Measurements from ENCODE around the gene PBX1. TPM values are rescaled to one million over a fixed set of nuclear protein-coding genes. Genes with fewer than 3 reads are reported as not detected.
A peak's percentile ranks its signal among the peaks of the same experiment; 100 is the strongest.

Gene PBX1
- total RNA-seq, 2 donors from 2014 or later: 33.3 to 37.4 TPM

DNA sequence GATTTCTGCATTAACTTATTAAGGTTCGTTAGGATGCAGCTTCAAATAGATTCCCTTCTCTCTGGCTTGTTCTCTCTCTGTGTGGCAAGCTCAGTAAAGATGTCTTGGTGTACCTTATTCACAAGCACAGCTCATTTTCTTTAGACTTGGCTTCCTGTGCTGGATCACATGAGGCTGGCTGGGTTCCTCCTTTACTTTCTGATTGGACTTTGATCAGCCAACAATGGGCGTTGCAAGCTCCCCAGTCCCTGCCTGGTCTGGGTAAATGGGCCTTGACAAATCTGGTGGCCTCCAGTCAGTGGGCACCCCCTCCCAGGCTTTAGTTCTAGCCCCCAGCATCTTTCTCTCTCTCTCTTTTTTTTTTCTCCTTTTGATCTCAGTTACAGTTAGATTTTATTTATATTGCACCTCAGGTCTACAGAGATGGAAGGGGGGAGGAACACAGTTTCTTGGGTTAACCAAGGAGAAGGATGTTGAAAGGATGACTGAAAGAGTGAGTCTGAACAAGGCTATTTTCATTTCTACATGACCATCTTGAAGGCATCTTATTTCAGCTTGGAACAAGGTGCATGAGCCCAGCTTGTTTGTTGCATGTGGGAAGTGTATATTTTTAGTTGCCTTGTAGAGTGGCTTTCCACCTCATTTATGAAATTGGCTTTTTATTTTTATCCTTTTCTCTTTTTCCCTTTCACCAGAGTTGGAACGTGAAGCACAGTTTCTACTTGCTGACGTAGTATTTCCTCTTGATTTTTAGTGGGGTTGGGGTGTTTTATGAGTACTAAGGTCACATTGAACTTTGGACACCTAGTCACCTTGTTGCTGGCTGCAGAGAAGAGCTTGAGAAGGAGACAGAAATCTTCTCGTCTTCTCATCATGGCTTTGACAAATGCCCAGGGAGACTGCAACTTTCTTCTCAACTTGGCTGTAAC, 77.1 kb downstream of the PBX1 start:
- Histone ChIP-seq H3K36me3 (no peaks in the 10 kb centered on the region), H3K27ac (peak overlapping the region in 1 of 2 donors; percentile 80), H3K9me3 (no peaks in the 10 kb centered on the region), H3K4me1 (peaks cover 0 to 89% of the 10 kb centered on the region in 2 donors), H3K27me3 (no peaks in the 10 kb centered on the region), H3K4me3 (no peak overlapping the region)
- no peak for DNase-seq (ENCODE audit: low spot score)
- TF ChIP-seq, protein P1, sequence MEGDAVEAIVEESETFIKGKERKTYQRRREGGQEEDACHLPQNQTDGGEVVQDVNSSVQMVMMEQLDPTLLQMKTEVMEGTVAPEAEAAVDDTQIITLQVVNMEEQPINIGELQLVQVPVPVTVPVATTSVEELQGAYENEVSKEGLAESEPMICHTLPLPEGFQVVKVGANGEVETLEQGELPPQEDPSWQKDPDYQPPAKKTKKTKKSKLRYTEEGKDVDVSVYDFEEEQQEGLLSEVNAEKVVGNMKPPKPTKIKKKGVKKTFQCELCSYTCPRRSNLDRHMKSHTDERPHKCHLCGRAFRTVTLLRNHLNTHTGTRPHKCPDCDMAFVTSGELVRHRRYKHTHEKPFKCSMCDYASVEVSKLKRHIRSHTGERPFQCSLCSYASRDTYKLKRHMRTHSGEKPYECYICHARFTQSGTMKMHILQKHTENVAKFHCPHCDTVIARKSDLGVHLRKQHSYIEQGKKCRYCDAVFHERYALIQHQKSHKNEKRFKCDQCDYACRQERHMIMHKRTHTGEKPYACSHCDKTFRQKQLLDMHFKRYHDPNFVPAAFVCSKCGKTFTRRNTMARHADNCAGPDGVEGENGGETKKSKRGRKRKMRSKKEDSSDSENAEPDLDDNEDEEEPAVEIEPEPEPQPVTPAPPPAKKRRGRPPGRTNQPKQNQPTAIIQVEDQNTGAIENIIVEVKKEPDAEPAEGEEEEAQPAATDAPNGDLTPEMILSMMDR (IDR thresholded peaks at IDR 0.05): no peak

DNA sequence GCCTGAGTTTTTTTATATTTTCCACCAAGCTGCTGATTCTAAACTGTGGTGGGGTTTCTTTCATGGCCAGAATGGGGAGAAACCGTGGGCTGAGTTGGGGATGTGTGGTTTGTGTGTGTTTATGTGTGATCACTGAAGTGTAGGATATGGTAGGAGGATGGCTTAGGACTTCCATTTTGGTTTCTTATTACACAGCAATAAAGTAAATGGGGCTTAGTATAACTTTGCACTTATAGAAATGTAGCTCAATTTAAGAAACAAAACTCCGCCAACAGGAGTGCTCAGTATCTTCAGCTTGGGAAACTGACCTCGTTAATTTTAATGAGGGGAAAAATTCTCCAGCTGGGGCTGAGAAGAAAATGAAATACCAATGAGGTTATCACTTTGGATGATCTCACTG, 77.8 kb downstream of the PBX1 start:
- Histone ChIP-seq H3K27ac (peak overlapping the region in 1 of 2 donors; percentile 80), H3K36me3 (no peaks in the 10 kb centered on the region), H3K4me1 (peaks cover 0 to 89% of the 10 kb centered on the region in 2 donors), H3K9me3 (no peaks in the 10 kb centered on the region), H3K27me3 (no peaks in the 10 kb centered on the region), H3K4me3 (no peak overlapping the region)
- TF ChIP-seq, protein P1 (IDR thresholded peaks at IDR 0.05): no peak
- no peak for DNase-seq (ENCODE audit: low spot score)

DNA sequence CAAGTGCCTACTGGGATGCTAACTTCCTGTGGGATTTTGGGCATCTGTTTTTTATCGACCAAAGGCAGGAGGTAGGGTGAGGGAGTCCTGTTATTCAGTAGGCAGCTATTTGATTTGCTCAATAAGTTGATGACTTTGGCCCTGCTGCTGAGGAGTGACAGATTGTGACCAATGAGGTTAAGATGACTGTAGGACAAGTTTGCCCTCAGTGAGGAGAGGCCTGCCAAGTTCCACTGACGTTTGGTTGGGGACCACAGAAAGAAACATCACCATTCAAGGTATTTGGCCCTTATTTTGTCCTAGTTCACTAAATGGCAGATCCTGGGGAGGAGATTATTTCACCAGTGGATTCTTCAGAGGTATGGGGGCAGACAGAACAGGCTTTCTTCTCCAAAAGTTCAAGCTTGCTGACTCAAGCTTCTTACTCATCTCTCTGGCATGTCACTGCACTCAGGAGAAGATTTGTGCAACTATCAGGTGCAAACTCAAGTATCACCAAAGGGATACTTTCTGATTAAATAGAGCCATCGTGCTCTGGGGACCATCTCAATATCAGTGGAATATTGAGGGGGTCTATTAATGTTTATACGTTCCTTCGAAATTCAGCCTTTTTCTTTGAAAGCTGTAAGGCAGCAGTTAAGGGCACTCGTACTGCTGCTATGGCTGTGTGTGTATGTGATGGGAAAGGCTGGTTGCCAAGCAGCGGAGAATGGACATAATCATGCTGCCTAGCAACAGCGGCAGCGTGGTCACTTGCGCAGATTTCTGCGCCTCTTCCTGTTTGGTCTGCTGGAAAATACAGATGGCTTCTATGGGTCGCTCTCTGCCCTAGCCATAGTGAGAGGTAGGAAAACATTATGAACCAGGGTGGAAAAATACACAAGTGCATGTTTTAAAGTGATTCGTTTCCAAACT, 78.7 kb downstream of the PBX1 start:
- Histone ChIP-seq H3K27ac (peak overlapping the region; percentile 73 to 80), H3K27me3 (no peaks in the 10 kb centered on the region), H3K4me1 (peaks cover 0 to 88% of the 10 kb centered on the region in 2 donors), H3K9me3 (no peaks in the 10 kb centered on the region), H3K36me3 (no peaks in the 10 kb centered on the region), H3K4me3 (no peak overlapping the region)
- TF ChIP-seq, protein P1 (IDR thresholded peaks at IDR 0.05): no peak
- peak; percentile 77 for DNase-seq (ENCODE audit: low spot score)

DNA sequence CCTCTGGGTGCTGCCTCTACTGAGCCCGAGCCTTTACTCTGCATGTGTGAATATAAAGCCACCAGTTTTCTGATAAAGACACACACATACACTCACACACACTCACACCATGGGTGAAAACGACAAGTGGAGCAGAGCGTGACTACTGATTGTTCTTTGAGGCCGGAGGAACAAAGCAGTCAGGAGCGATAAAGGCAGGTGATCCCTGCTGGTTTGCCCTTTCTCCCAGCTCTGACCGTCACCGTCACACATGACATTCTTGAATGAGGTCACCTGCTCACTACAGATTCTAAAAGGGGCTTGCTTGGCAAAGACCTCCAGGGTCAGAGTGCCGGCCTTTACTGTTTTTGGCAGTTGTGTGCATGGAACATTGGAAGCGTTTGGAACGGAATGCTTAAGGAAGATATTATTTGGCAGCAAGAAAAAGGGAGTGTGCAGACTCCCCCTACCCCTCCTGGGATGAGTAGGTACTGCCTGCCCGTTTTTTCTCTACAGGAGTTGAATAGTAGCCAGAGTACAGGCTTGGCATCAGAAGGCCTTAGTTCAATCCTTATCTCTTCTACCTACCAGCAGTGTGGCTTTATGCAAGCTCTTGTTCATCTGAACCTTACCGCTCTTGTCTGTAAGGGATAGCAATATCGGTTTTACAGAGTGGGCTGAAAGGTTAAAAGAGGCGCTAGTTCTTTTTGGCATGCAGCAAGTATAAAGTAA, 79.7 kb downstream of the PBX1 start:
- Histone ChIP-seq H3K9me3 (no peaks in the 10 kb centered on the region), H3K36me3 (no peaks in the 10 kb centered on the region), H3K27me3 (no peaks in the 10 kb centered on the region), H3K4me1 (peaks cover 0 to 90% of the 10 kb centered on the region in 2 donors), H3K4me3 (no peak overlapping the region), H3K27ac (peak overlapping the region; percentile 73 to 80)
- TF ChIP-seq, protein P1 (IDR thresholded peaks at IDR 0.05): no peak
- DNase-seq (ENCODE audit: low spot score): peak; percentile 72

DNA sequence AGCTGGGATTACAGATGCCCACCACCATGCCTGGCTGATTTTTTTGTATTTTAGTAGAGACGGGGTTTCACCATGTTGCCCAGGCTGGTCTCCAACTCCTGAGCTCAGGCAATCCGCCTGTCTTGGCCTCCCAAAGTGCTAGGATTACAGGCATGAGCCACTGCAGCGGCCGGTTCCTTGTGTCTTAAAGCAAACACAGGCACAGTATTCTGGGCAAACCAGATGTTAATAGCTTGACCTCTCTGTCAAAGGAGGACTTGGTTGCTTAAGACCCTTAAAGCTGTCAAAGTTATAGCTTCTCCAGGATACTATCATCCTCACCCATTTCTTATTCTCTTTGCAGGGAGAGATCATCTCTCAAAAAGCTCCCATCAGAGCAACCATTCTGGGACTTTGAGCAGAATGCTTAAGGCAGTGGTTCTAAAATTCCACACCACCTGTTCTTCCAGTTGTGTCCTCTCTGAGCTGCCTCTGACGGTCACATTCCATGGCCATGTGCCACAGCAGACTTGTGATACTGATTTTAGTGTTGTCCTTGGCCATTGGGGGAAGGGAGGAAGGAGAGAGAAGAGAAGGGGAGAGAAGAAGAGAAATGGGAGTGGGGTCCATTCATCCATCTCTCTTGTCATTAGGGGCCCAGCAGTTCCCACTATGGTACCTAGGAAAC, 81.8 kb downstream of the PBX1 start:
- Histone ChIP-seq H3K36me3 (no peaks in the 10 kb centered on the region), H3K9me3 (no peaks in the 10 kb centered on the region), H3K27ac (peak overlapping the region; percentile 66 to 80), H3K4me1 (peaks cover 0 to 87% of the 10 kb centered on the region in 2 donors), H3K4me3 (no peak overlapping the region), H3K27me3 (no peaks in the 10 kb centered on the region)
- no peak for DNase-seq (ENCODE audit: low spot score)
- TF ChIP-seq, protein P1 (IDR thresholded peaks at IDR 0.05): no peak
